SH-SY5Y (cell line): Measurements from ENCODE around the gene WFDC1.

Source experiments
- GATA2 ChIP-seq: IDR thresholded peaks from 2 replicates; pipeline ENCODE4 v1.6.1; 2011; ENCODE audit warnings: mild to moderate bottlenecking, low read depth, low read length
- GATA3 ChIP-seq: IDR thresholded peaks from 2 replicates; pipeline ENCODE4 v1.6.1; 2011; ENCODE audit warnings: low read depth, mild to moderate bottlenecking, low read length, moderate library complexity

- TF ChIP-seq GATA2 (no peak), GATA3 (no peak)
Measured at GRCh38 chr16:84348386-84348888, 53.8 kb downstream of the WFDC1 start.
